ENCODE measurements around the gene FLT1. TPM values are rescaled to one million over a fixed set of nuclear protein-coding genes. Genes with fewer than 3 reads are reported as not detected.

FLT1 gene
- total and polyA plus RNA-seq, 9 donors = 13.2 to 17.3 (median 15.8) TPM

- no peak for DNase-seq
- Histone ChIP-seq H3K36me3 (ENCODE audit: control insufficient read depth, insufficient read depth, low read length) (no peaks in the 10 kb centered on the region), H3K4me3 (ENCODE audit: low read length) (no peak overlapping the region), H3K4me1 (ENCODE audit: control insufficient read depth, insufficient read depth, low read length) (peaks cover 16% of the 10 kb centered on the region), H3K9me3 (replicated peaks; ENCODE audit: control insufficient read depth, low read depth, low read length) (peaks cover 6% of the 10 kb centered on the region), H3K27me3 (ENCODE audit: control insufficient read depth, insufficient read depth, low read length) (no peaks in the 10 kb centered on the region), H3K27ac (ENCODE audit: low read length) (no peak overlapping the region)
- WGBS (ENCODE audit: insufficient coverage) = 40% methylated on average over 5 of the region's 8 CpGs
These were observed 44.8 kb downstream of the FLT1 start for GRCh38 chr13:28449826-28450773.

- H3K9me3 ChIP-seq (replicated peaks; ENCODE audit: control insufficient read depth, low read depth, low read length) = peaks cover 6% of the 10 kb centered on the region
- H3K36me3 ChIP-seq (ENCODE audit: control insufficient read depth, insufficient read depth, low read length) = no peaks in the 10 kb centered on the region
- no peaks in the 10 kb centered on the region for H3K27me3 ChIP-seq (ENCODE audit: control insufficient read depth, insufficient read depth, low read length)
- WGBS (ENCODE audit: insufficient coverage) = 100% methylated on average over 1 of the region's 4 CpGs
- no peak overlapping the region for H3K4me3 ChIP-seq (ENCODE audit: low read length)
- no peak for DNase-seq
- no peak overlapping the region for H3K27ac ChIP-seq (ENCODE audit: low read length)
- peaks cover 16% of the 10 kb centered on the region for H3K4me1 ChIP-seq (ENCODE audit: control insufficient read depth, insufficient read depth, low read length)
These were observed 46.1 kb downstream of the FLT1 start for GRCh38 chr13:28448651-28449358.

GRCh38 chr13:28447989-28448388, 46.9 kb downstream of the FLT1 start:
- peaks cover 6% of the 10 kb centered on the region for H3K9me3 ChIP-seq (replicated peaks; ENCODE audit: control insufficient read depth, low read depth, low read length)
- H3K4me1 ChIP-seq (ENCODE audit: control insufficient read depth, insufficient read depth, low read length) = peaks cover 16% of the 10 kb centered on the region
- no peaks in the 10 kb centered on the region for H3K36me3 ChIP-seq (ENCODE audit: control insufficient read depth, insufficient read depth, low read length)
- DNase-seq = no peak
- H3K4me3 ChIP-seq (ENCODE audit: low read length) = no peak overlapping the region
- H3K27ac ChIP-seq (ENCODE audit: low read length) = no peak overlapping the region
- no peaks in the 10 kb centered on the region for H3K27me3 ChIP-seq (ENCODE audit: control insufficient read depth, insufficient read depth, low read length)

- no peak for DNase-seq
- Histone ChIP-seq H3K27ac (ENCODE audit: low read length) (no peak overlapping the region), H3K4me3 (ENCODE audit: low read length) (no peak overlapping the region), H3K9me3 (replicated peaks; ENCODE audit: control insufficient read depth, low read depth, low read length) (peaks cover 6% of the 10 kb centered on the region), H3K27me3 (ENCODE audit: control insufficient read depth, insufficient read depth, low read length) (no peaks in the 10 kb centered on the region), H3K4me1 (ENCODE audit: control insufficient read depth, insufficient read depth, low read length) (peaks cover 14% of the 10 kb centered on the region), H3K36me3 (ENCODE audit: control insufficient read depth, insufficient read depth, low read length) (no peaks in the 10 kb centered on the region)
- WGBS (ENCODE audit: insufficient coverage) = no CpG with 5 or more reads among the region's 2 CpGs
These were observed 47.7 kb downstream of the FLT1 start for GRCh38 chr13:28447206-28447605.

- Histone ChIP-seq H3K36me3 (ENCODE audit: control insufficient read depth, insufficient read depth, low read length) (no peaks in the 10 kb centered on the region), H3K27me3 (ENCODE audit: control insufficient read depth, insufficient read depth, low read length) (no peaks in the 10 kb centered on the region), H3K4me3 (ENCODE audit: low read length) (no peak overlapping the region), H3K4me1 (ENCODE audit: control insufficient read depth, insufficient read depth, low read length) (no peaks in the 10 kb centered on the region), H3K9me3 (replicated peaks; ENCODE audit: control insufficient read depth, low read depth, low read length) (peaks cover 4% of the 10 kb centered on the region), H3K27ac (ENCODE audit: low read length) (no peak overlapping the region)
- DNase-seq = no peak
- no CpG with 5 or more reads among the region's 3 CpGs for whole genome bisulfite sequencing (ENCODE audit: insufficient coverage)
These were observed 52.1 kb downstream of the FLT1 start for GRCh38 chr13:28442839-28443238.

GRCh38 chr13:28441529-28441928, 53.4 kb downstream of the FLT1 start:
- no peaks in the 10 kb centered on the region for H3K4me1 ChIP-seq (ENCODE audit: control insufficient read depth, insufficient read depth, low read length)
- no peaks in the 10 kb centered on the region for H3K27me3 ChIP-seq (ENCODE audit: control insufficient read depth, insufficient read depth, low read length)
- no peak overlapping the region for H3K27ac ChIP-seq (ENCODE audit: low read length)
- H3K36me3 ChIP-seq (ENCODE audit: control insufficient read depth, insufficient read depth, low read length) = no peaks in the 10 kb centered on the region
- peaks cover 4% of the 10 kb centered on the region for H3K9me3 ChIP-seq (replicated peaks; ENCODE audit: control insufficient read depth, low read depth, low read length)
- no peak for DNase-seq
- H3K4me3 ChIP-seq (ENCODE audit: low read length) = no peak overlapping the region

- no peaks in the 10 kb centered on the region for H3K36me3 ChIP-seq (ENCODE audit: control insufficient read depth, insufficient read depth, low read length)
- H3K9me3 ChIP-seq (replicated peaks; ENCODE audit: control insufficient read depth, low read depth, low read length) = peaks cover 4% of the 10 kb centered on the region
- no peaks in the 10 kb centered on the region for H3K27me3 ChIP-seq (ENCODE audit: control insufficient read depth, insufficient read depth, low read length)
- no peak overlapping the region for H3K27ac ChIP-seq (ENCODE audit: low read length)
- WGBS (ENCODE audit: insufficient coverage) = 60% methylated on average over 3 of the region's 4 CpGs
- no peak overlapping the region for H3K4me3 ChIP-seq (ENCODE audit: low read length)
- no peaks in the 10 kb centered on the region for H3K4me1 ChIP-seq (ENCODE audit: control insufficient read depth, insufficient read depth, low read length)
- DNase-seq = no peak
These were observed 54.0 kb downstream of the FLT1 start for GRCh38 chr13:28440774-28441504.

- H3K27me3 ChIP-seq (ENCODE audit: control insufficient read depth, insufficient read depth, low read length) = no peaks in the 10 kb centered on the region
- no peak overlapping the region for H3K4me3 ChIP-seq (ENCODE audit: low read length)
- 56% methylated on average over 2 of the region's 12 CpGs for WGBS (ENCODE audit: insufficient coverage)
- peaks cover 4% of the 10 kb centered on the region for H3K9me3 ChIP-seq (replicated peaks; ENCODE audit: control insufficient read depth, low read depth, low read length)
- no peak for DNase-seq
- H3K36me3 ChIP-seq (ENCODE audit: control insufficient read depth, insufficient read depth, low read length) = no peaks in the 10 kb centered on the region
- H3K4me1 ChIP-seq (ENCODE audit: control insufficient read depth, insufficient read depth, low read length) = peaks cover 4% of the 10 kb centered on the region
- H3K27ac ChIP-seq (ENCODE audit: low read length) = no peak overlapping the region
These were observed 56.2 kb downstream of the FLT1 start for GRCh38 chr13:28438598-28439334.

- Histone ChIP-seq H3K36me3 (ENCODE audit: control insufficient read depth, insufficient read depth, low read length) (no peaks in the 10 kb centered on the region), H3K4me3 (ENCODE audit: low read length) (no peak overlapping the region), H3K4me1 (ENCODE audit: control insufficient read depth, insufficient read depth, low read length) (peaks cover 4% of the 10 kb centered on the region), H3K27ac (ENCODE audit: low read length) (no peak overlapping the region), H3K27me3 (ENCODE audit: control insufficient read depth, insufficient read depth, low read length) (no peaks in the 10 kb centered on the region), H3K9me3 (replicated peaks; ENCODE audit: control insufficient read depth, low read depth, low read length) (peaks cover 4% of the 10 kb centered on the region)
- DNase-seq = no peak
- WGBS (ENCODE audit: insufficient coverage) = no CpG with 5 or more reads among the region's 8 CpGs
These were observed 56.9 kb downstream of the FLT1 start for GRCh38 chr13:28438067-28438466.

All from muscle of leg (tissue), 11 donors.